Activated T-cell treated with anti-CD3 and anti-CD28 coated beads for 48 hours (primary cell): ENCODE results near the gene SASS6.
A peak's percentile ranks its signal among the peaks of the same experiment; 100 is the strongest.

ENCODE experiments used
- DNase-seq: peaks from one replicate; pipeline ENCODE4 v3.0.0-alpha.2; 2020; ENCODE audit warnings: low read depth

The SASS6 gene

GRCh38 chr1:100039591-100039990 lies 93.1 kb downstream of the SASS6 start:
- DNase-seq = no peak

GRCh38 chr1:100038660-100039287 lies 94.0 kb downstream of the SASS6 start:
- DNase-seq = peak; percentile 74

- peak; percentile 91 for DNase-seq
These were observed 94.6 kb downstream of the SASS6 start for GRCh38 chr1:100037927-100038659.

- DNase-seq = no peak
These were observed 95.1 kb downstream of the SASS6 start for GRCh38 chr1:100037656-100037926.

- DNase-seq = no peak
These were observed 95.7 kb downstream of the SASS6 start for GRCh38 chr1:100036718-100037655.

- DNase-seq = no peak
These were observed 97.5 kb downstream of the SASS6 start for GRCh38 chr1:100035214-100035613.

- no peak for DNase-seq
These were observed 98.3 kb downstream of the SASS6 start for GRCh38 chr1:100034470-100034869.
